Activated T-cell treated with anti-CD3 and anti-CD28 coated beads for 4 hours (primary cell): Measurements from ENCODE around the gene TERT.
A peak's percentile ranks its signal among the peaks of the same experiment; 100 is the strongest.
"Not testable (repeated sequence)": the region's sequence is repeated elsewhere in the genome, so short reads cannot be mapped to it uniquely, and the experiment has no call there.

Experiments used
- DNase-seq: peaks from one replicate; pipeline ENCODE4 v3.0.0-alpha.2; 2020

The TERT gene

GRCh38 chr5:1294835-1295649 is at the start of gene TERT:
Gene TERT (minus strand): TSS chr5:1295068. CDS start chr5:1294989, 79 bp downstream.
- DNase-seq = peak; percentile 85

- no peak for DNase-seq
These were observed 49.3 kb upstream of the TERT start for GRCh38 chr5:1343931-1344901.

DNA sequence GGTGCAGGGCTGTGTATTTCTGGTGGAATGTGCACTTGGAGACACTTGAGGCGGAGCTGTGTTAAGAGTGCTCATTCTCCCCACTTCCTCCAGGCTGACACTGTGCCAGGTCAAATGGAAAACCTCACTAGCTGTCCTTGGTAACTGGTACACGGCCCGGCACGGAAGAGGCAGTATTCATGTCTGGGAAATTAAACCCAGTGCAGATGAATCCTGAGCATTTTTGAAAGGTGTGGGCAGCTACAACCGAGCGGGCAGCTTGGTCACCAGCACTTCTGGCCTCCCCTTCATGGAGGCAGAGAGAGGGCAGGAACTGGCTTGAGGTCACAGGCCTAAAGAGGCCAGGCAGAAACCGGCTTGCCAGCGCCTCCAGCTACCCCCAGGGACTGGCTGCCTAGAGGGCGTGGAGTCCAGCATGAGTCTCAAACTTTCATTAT is 48.5 kb upstream of the TERT start:
- DNase-seq = no peak

- not testable (repeated sequence) for DNase-seq
These were observed 47.8 kb upstream of the TERT start for GRCh38 chr5:1342711-1343110.

GRCh38 chr5:1342268-1342667 is 47.4 kb upstream of the TERT start:
- DNase-seq = no peak

DNA sequence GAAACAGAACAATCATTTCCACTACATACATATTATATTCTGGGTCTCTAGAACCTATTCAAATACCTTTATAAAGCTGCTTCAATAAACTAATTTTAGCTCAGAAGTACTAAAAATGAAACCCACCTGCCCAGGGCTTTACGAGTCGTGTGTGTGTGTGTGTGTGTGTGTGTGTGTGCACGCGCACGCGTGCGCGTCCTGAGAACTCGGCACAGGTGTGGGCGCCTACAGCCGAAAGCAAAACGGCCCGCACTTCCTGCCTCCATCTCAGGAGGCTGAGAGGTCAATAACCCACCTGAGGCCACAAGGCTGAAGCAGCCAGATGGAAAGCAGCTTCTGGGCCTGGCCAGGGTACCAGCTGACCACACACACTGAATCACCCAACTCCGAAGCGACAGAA is 47.0 kb upstream of the TERT start:
- no peak for DNase-seq

- DNase-seq = not testable (repeated sequence)
These were observed 44.9 kb upstream of the TERT start for GRCh38 chr5:1339818-1340210.

DNA sequence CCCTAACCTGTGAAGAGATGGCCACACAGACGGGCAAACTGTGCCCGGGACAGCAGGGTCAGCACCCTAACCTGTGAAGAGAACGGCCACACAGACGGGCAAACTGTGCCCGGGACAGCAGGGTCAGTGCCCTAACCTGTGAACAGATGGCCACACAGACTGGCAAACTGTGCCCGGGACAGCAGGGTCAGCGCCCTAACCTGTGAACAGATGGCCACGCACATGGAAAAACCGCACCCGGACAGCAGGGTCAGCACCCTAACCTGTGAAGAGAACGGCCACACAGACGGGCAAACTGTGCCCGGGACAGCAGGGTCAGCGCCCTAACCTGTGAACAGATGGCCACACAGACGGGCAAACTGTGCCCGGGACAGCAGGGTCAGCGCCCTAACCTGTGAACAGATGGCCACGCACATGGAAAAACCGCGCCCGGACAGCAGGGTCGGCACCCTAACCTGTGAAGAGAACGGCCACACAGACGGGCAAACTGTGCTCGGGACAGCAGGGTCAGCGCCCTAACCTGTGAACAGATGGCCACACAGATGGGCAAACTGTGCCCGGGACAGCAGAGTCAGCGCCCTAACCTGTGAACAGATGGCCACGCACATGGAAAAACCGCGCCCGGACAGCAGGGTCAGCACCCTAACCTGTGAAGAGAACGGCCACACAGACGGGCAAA is 44.4 kb upstream of the TERT start:
- not testable (repeated sequence) for DNase-seq

DNA sequence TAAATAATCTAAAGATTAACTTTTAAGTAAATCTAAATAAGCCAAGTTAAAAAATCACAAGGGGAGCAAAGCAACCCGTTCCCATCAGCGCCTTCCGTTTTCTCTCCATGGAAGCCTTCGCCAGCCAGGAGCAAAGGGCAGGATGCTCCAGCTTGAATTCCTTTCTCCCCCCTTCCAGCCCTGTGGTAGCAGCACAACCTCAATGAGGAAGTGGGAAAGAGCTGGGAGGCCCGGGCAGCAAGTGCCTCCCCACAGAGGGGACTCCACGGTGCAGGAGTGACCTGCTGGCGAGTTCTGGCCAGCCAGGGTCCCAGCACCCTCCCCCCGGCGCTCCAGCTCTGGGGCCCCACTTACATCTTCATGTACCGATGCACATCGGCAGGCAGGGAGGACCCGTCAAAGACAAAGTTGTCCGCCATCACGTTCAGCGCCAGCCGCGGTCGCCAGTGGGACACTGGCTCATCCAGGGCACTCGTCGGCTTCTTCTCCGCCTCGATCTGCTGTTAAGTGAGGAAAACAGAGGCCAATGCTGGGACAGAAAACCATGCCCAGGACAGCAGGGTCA is 43.7 kb upstream of the TERT start:
- no peak for DNase-seq

DNA sequence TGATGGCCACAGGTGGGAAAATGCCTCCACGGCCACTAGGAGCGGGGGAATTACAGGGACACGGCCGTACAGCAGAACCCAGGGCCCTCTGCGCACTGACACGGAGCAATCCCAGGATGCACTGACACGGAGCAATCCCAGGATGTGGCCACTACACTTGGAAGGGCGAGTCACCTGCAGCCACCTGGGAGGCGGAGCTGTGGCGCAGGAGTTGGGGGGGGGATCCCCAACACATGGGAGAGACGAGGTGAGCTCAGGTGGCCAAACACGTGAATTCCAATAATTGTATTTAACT is 43.3 kb upstream of the TERT start:
- DNase-seq = no peak

- DNase-seq = no peak
These were observed 42.8 kb upstream of the TERT start for GRCh38 chr5:1337489-1338195.

DNA sequence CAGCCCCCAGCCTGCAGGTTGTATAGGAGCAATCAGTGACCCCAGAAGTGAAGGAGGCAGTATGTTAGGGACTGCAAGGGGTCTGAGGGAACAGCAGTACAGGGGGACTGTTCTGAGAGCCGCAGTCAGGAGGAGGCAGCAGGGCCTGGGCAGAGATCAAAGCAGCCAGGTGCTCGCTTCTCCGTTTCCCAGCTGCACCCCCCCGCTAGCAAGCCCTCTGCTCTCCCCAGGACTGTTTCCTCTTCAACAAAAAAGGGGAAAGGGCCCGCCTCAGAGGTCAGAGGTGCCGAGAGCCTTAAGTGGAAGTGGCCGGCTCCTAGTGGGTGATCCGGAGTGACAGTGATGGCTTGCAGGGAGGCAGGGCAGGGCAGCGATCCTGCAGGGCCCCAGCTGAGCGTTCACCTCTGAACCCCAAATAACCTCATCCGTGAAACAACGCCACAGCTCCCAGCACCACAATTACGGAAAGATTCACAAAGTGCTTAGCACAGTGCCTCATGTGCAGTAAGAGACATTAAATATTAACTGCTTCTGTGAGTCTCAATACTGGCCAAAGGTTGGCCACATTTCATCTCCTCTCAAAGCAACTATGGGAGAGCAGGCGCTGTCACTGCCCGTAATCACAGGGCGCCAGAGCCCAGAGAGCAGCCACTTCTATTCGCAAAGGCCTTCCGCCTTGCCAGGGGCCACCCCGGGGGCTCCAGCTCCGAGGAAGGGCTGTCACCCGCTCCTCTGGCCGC is 42.1 kb upstream of the TERT start:
- no peak for DNase-seq

DNA sequence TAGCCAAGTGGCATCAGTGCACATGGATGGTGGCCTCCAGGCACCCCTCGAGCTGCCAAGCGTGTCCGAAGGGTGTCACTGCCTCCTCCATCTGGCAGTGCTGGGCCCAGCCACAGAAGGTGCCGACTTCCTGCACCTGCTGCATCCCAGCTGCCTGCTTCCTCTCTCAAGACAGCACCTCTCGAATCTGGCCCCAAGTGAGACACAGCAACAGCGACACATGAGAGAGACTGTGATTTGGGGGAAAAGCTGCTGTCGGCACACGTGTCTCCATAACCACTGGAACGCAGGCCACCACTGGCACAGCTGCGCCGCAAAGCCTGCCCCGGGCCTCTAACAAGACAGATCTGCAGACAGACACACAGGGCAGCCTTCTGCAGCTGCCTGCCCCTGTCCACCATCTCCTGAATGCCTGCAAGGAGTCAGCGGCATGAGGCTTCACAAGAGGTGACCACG is 41.3 kb upstream of the TERT start:
- no peak for DNase-seq

- DNase-seq = no peak
These were observed 40.8 kb upstream of the TERT start for GRCh38 chr5:1335540-1336095.

DNA sequence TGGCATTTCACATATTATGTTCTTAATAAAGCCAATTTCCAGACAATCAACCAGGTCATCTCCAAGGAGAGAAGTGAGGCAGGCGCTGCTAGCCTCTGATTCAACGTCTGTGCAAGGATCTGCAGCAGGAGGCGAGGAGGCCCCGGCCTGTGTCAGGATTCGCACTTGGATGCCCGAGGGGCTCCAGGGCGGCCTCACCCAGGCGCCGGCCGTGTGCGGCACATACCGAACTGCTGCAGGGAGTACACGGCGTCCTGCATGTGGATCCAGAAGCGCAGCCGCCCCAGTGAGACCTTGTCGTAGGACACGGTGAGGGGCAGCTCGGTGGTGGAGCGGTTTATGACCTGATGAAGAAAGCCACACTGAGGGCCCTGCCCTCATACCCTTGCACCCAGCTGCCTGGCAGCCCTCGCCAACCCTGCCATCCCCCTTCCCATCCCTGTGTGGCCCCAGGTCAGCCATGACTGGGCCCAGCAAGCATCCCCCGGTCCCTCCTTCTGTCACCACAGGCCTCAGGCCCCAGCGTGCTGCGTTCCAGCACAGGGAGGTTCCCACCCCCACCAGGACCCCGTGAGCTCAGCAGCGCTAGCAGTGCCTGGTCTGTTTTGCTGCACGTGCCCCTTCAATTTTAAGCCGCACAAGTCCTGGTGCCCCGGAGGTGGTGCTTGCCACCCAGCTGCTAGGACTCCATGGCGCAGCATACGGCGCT is 40.1 kb upstream of the TERT start:
- DNase-seq = no peak

DNA sequence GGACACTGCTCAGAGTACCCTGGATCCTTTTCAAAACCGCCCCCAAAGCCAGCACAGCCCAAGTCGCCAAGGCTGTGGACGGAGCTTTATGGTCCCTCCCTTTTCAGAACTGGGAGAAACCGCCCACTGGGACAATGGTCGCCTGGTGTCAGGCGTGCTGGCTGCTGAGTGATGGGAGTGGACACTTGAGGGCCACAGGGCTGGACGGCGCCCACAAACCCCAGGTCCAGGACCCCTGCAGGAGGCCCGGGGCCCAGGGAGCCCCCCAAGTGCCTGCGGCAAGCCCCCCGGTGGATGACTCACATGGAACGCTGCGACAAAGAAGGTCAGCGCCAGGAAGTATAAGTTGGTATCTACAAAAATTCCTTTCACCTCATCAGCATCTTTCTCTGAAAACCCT is 39.1 kb upstream of the TERT start:
- no peak for DNase-seq

DNA sequence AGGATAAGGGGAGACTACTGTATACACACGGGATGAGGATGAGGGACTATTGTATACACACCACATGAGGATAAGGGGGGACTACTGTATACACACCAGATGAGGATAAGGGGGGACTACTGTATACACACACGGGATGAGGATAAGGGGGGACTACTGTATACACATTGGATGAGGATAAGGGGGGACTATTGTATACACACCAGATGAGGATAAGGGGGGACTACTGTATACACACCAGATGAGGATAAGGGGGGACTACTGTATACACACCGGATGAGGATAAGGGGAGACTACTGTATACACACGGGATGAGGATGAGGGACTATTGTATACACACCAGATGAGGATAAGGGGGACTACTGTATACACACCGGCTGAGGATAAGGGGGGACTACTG is 38.4 kb upstream of the TERT start:
- not testable (repeated sequence) for DNase-seq

- DNase-seq = no peak
These were observed 37.7 kb upstream of the TERT start for GRCh38 chr5:1332461-1333001.

DNA sequence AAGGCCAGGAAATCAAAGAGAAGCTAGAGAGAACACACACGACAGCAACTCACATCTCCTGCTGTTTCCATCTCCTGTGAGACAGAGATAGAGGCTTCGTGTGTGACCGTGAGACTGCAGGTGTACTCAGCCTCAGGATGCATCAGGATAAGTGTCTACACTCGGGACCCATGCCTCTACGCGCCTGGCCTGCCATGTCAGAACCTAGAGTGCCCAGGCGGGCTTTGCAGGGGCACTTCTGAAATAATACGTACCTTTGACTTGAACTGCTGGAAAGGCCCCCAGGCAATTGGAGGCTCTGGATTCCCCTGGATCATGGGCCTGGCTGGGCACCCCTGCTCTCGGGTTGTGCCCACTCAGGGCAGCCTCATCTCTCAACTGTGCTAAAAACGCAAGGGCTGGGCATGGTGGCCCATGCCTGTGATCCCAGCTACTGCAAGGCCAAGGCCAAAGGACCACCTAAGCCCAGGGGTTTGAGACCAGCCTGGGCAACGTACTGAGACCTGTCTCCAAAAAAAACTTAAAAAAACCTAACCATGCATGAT is 37.1 kb upstream of the TERT start:
- DNase-seq = no peak
